ENCODE data around the gene CKAP4. TPM values are rescaled to one million over a fixed set of nuclear protein-coding genes. Genes with fewer than 3 reads are reported as not detected.

CKAP4 gene
- total RNA-seq, 1 experiment from 2014 or later, result 69.6 TPM

- peaks cover 28% of the 10 kb centered on the region for H3K4me1 Mint-ChIP-seq
- DNase-seq (ENCODE audit: low spot score) (peak; percentile 49), ATAC-seq (peak; percentile 16)
- H3K9me3 Mint-ChIP-seq, result no peaks in the 10 kb centered on the region
- H3K4me3 Mint-ChIP-seq, result peak overlapping the region; percentile 66
- no peak overlapping the region for H3K27ac Mint-ChIP-seq
- ChIA-PET POLR2A (no interaction called here), CTCF (interaction anchor here (1.0 to 1.1 kb wide), 4 partner anchors 15 to 110 kb away, joined by 3 to 6 read pairs (median 4); partner anchors contain the start of gene POLR3B)
- no peak for TF ChIP-seq NFE2L1 (CRISPR knock-in tag; IDR thresholded peaks at IDR 0.05)
- TF ChIP-seq ZNF532 (CRISPR knock-in tag; IDR thresholded peaks at IDR 0.05; ENCODE audit: borderline replicate concordance), result no peak
- no peak for TF ChIP-seq MAX (CRISPR knock-in tag; IDR thresholded peaks at IDR 0.05)
- TF ChIP-seq EMX1 (CRISPR knock-in tag; IDR thresholded peaks at IDR 0.05), result no peak
- no peak for TF ChIP-seq PRDM15 (CRISPR knock-in tag; IDR thresholded peaks at IDR 0.05)
- TF ChIP-seq IRF2 (CRISPR knock-in tag; IDR thresholded peaks at IDR 0.05; ENCODE audit: borderline replicate concordance, low read depth), result no peak
- TF ChIP-seq RELA (CRISPR knock-in tag; IDR thresholded peaks at IDR 0.05; ENCODE audit: borderline replicate concordance), result no peak
- TF ChIP-seq ATF2 (CRISPR knock-in tag; IDR thresholded peaks at IDR 0.05; ENCODE audit: borderline replicate concordance, low read depth), result no peak
- no peak for TF ChIP-seq JAZF1 (CRISPR knock-in tag; IDR thresholded peaks at IDR 0.05)
- no peak for TF ChIP-seq ZBTB21 (CRISPR knock-in tag; IDR thresholded peaks at IDR 0.05; ENCODE audit: borderline replicate concordance)
- TF ChIP-seq ZNF138 (CRISPR knock-in tag; conservative IDR thresholded peaks at IDR 0.05), result no peak
- TF ChIP-seq MYBL2 (CRISPR knock-in tag; IDR thresholded peaks at IDR 0.05), result no peak
- no peak for TF ChIP-seq JUN (CRISPR knock-in tag; IDR thresholded peaks at IDR 0.05)
- TF ChIP-seq CDX4 (CRISPR knock-in tag; IDR thresholded peaks at IDR 0.05; ENCODE audit: borderline replicate concordance), result no peak
- no peak for TF ChIP-seq ESRRA (CRISPR knock-in tag; IDR thresholded peaks at IDR 0.05; ENCODE audit: borderline replicate concordance)
- TF ChIP-seq SOX15 (CRISPR knock-in tag; IDR thresholded peaks at IDR 0.05), result no peak
- no peak for TF ChIP-seq ZBTB43 (CRISPR knock-in tag; IDR thresholded peaks at IDR 0.05)
- TF ChIP-seq ZNF263 (CRISPR knock-in tag; IDR thresholded peaks at IDR 0.05; ENCODE audit: low read depth), result no peak
- TF ChIP-seq NR2C2 (CRISPR knock-in tag; IDR thresholded peaks at IDR 0.05), result no peak
- no peak for TF ChIP-seq USF1 (CRISPR knock-in tag; IDR thresholded peaks at IDR 0.05)
- peaks cover 2% of the 10 kb centered on the region for H3K36me3 Mint-ChIP-seq
- no peaks in the 10 kb centered on the region for H3K27me3 Mint-ChIP-seq (ENCODE audit: low read depth)
Measured at GRCh38 chr12:106246891-106247673, 738 bp downstream of the CKAP4 start.
